ENCODE data around the gene ACP1. TPM values are rescaled to one million over a fixed set of nuclear protein-coding genes. Genes with fewer than 3 reads are reported as not detected.
A peak's percentile ranks its signal among the peaks of the same experiment; 100 is the strongest.

Gene ACP1
- total RNA-seq, 1 experiment from 2014 or later = 132 TPM

- no peak overlapping the region for H3K27ac Mint-ChIP-seq (ENCODE audit: low read depth, unreplicated experiment)
- POLR2A ChIA-PET = interaction anchor here (1.1 kb wide), 1 partner anchor 346 kb away, joined by 4 read pairs; no protein-coding TSS in a partner anchor
- H3K4me1 Mint-ChIP-seq (ENCODE audit: insufficient read depth, unreplicated experiment) = peaks cover 12% of the 10 kb centered on the region
- intact Hi-C loops (cut with micrococcal nuclease) = no loop called here
- peak; percentile 8 for DNase-seq (ENCODE audit: unreplicated experiment)
- CTCF ChIA-PET = interaction anchor here (0.7 to 0.8 kb wide), 3 partner anchors 26 to 239 kb away, joined by 3 to 5 read pairs (median 3); no protein-coding TSS in a partner anchor
- H3K4me3 Mint-ChIP-seq (ENCODE audit: unreplicated experiment) = peak overlapping the region; percentile 31
- H3K36me3 Mint-ChIP-seq (ENCODE audit: insufficient read depth, unreplicated experiment) = no peaks in the 10 kb centered on the region
- TF ChIP-seq CTCF (IDR thresholded peaks at IDR 0.05; ENCODE audit: unreplicated experiment) = no peak
- no peaks in the 10 kb centered on the region for H3K9me3 Mint-ChIP-seq (ENCODE audit: unreplicated experiment)
- H3K27me3 Mint-ChIP-seq (ENCODE audit: insufficient read depth, unreplicated experiment) = no peaks in the 10 kb centered on the region
- no TSS peak for BruUV-seq (replicated peaks)
Observed at GRCh38 chr2:289362-290089, 24.8 kb downstream of the ACP1 start.

GRCh38 chr2:290090-290722 lies 25.5 kb downstream of the ACP1 start:
- Mint-ChIP-seq H3K4me1 (ENCODE audit: insufficient read depth, unreplicated experiment) (peaks cover 7% of the 10 kb centered on the region), H3K27ac (ENCODE audit: low read depth, unreplicated experiment) (no peak overlapping the region), H3K27me3 (ENCODE audit: insufficient read depth, unreplicated experiment) (peaks cover 7% of the 10 kb centered on the region), H3K4me3 (ENCODE audit: unreplicated experiment) (peak overlapping the region; percentile 31), H3K36me3 (ENCODE audit: insufficient read depth, unreplicated experiment) (no peaks in the 10 kb centered on the region), H3K9me3 (ENCODE audit: unreplicated experiment) (no peaks in the 10 kb centered on the region)
- peak; percentile 29 for TF ChIP-seq CTCF (IDR thresholded peaks at IDR 0.05; ENCODE audit: unreplicated experiment)
- peak; percentile 27 for DNase-seq (ENCODE audit: unreplicated experiment)
- intact Hi-C loops (cut with micrococcal nuclease) = no loop called here
- no TSS peak for BruUV-seq (replicated peaks)
- ChIA-PET POLR2A (interaction anchor here (0.7 to 1.1 kb wide), 2 partner anchors 286 to 345 kb away, joined by 3 to 4 read pairs; no protein-coding TSS in a partner anchor), CTCF (interaction anchor here (0.6 to 1.1 kb wide), 8 partner anchors 8 to 346 kb away, joined by 3 to 6 read pairs (median 3); no protein-coding TSS in a partner anchor)

- intact Hi-C loops (cut with micrococcal nuclease) = no loop called here
- H3K4me1 Mint-ChIP-seq (ENCODE audit: insufficient read depth, unreplicated experiment) = no peaks in the 10 kb centered on the region
- no peak for DNase-seq (ENCODE audit: unreplicated experiment)
- no peak overlapping the region for H3K27ac Mint-ChIP-seq (ENCODE audit: low read depth, unreplicated experiment)
- no peaks in the 10 kb centered on the region for H3K9me3 Mint-ChIP-seq (ENCODE audit: unreplicated experiment)
- peaks cover 32% of the 10 kb centered on the region for H3K27me3 Mint-ChIP-seq (ENCODE audit: insufficient read depth, unreplicated experiment)
- ChIA-PET POLR2A (no interaction called here), CTCF (no interaction called here)
- BruUV-seq (replicated peaks) = no TSS peak
- TF ChIP-seq CTCF (IDR thresholded peaks at IDR 0.05; ENCODE audit: unreplicated experiment) = no peak
- no peak overlapping the region for H3K4me3 Mint-ChIP-seq (ENCODE audit: unreplicated experiment)
- no peaks in the 10 kb centered on the region for H3K36me3 Mint-ChIP-seq (ENCODE audit: insufficient read depth, unreplicated experiment)
Observed at GRCh38 chr2:295090-295489, 30.3 kb downstream of the ACP1 start.

- no peak overlapping the region for H3K27ac Mint-ChIP-seq (ENCODE audit: low read depth, unreplicated experiment)
- H3K4me3 Mint-ChIP-seq (ENCODE audit: unreplicated experiment) = no peak overlapping the region
- ChIA-PET POLR2A (interaction anchor here (1.2 kb wide), 1 partner anchor 13 kb away, joined by 3 read pairs; no protein-coding TSS in a partner anchor), CTCF (interaction anchor here (0.6 kb wide), 1 partner anchor 278 kb away, joined by 5 read pairs; no protein-coding TSS in a partner anchor)
- intact Hi-C loops (cut with micrococcal nuclease) = no loop called here
- H3K4me1 Mint-ChIP-seq (ENCODE audit: insufficient read depth, unreplicated experiment) = no peaks in the 10 kb centered on the region
- no peak for TF ChIP-seq CTCF (IDR thresholded peaks at IDR 0.05; ENCODE audit: unreplicated experiment)
- H3K9me3 Mint-ChIP-seq (ENCODE audit: unreplicated experiment) = no peaks in the 10 kb centered on the region
- peaks cover 32% of the 10 kb centered on the region for H3K27me3 Mint-ChIP-seq (ENCODE audit: insufficient read depth, unreplicated experiment)
- DNase-seq (ENCODE audit: unreplicated experiment) = no peak
- no peaks in the 10 kb centered on the region for H3K36me3 Mint-ChIP-seq (ENCODE audit: insufficient read depth, unreplicated experiment)
- no TSS peak for BruUV-seq (replicated peaks)
Observed at GRCh38 chr2:296354-296753, 31.6 kb downstream of the ACP1 start.
